H1 (cell line): ENCODE data around the gene MIOX. TPM values are rescaled to one million over a fixed set of nuclear protein-coding genes. Genes with fewer than 3 reads are reported as not detected.

ENCODE experiments used
- CHD2 ChIP-seq: IDR thresholded peaks from 2 replicates; pipeline ENCODE4 v1.6.1; 2012; ENCODE audit warnings: low read length, improper control_type of control experiment
- TBP ChIP-seq: IDR thresholded peaks from 2 replicates; pipeline ENCODE4 v1.6.1; 2011; ENCODE audit warnings: low read depth, low read length, improper control_type of control experiment
- TEAD4 ChIP-seq: IDR thresholded peaks from 2 replicates; pipeline ENCODE4 v1.6.1; 2012; ENCODE audit warnings: low read depth, low read length, inconsistent platforms, mixed read lengths
- polyA plus RNA-seq, 7 experiments: library from polyadenylated mRNA; depleted of rRNA in 3 of 7; stranded (reverse) in 5 of 7; unstranded in 2 of 7; fragments of >200 nt in 5 of 7; fragments of 200-250 nt in 2 of 7; gene quantifications; 1 replicate in 5 of 7; 2 replicates in 1 of 7; 4 replicates in 1 of 7; pipeline versions ENCODE4 v1.2.1 to v1.2.3, GENCODE V29; 2011 to 2013; ENCODE audit warnings: missing spikeins in 2 of 7, mixed read lengths in 2 of 7
- total RNA-seq: library from RNA; stranded (reverse); fragmentation: NEBNext Ultra II Directional; extraction: Animal tissue kit (Norgen Biotek cat#: 25700); gene quantifications from 2 replicates; pipeline ENCODE4 v1.2.1, GENCODE V29; 2021
- TF ChIP-seq, protein P1 (sequence below): fragments of 300-600 bp; sonication (generic); IDR thresholded peaks from 2 replicates; pipeline ENCODE4 v1.7.1; 2012; ENCODE audit warnings: low read length, moderate library complexity, mild to moderate bottlenecking, inconsistent platforms; ENCODE audit not compliant: insufficient replicate concordance
- TF ChIP-seq, protein P2 (sequence below): IDR thresholded peaks from 2 replicates; pipeline ENCODE4 v1.6.1; 2011; ENCODE audit warnings: low read depth, mild to moderate bottlenecking, low read length; ENCODE audit not compliant: insufficient read depth
- TF ChIP-seq, protein P3 (sequence below), 3 experiments: IDR thresholded peaks; 1 replicate in 2 of 3; 2 replicates in 1 of 3; pipeline versions ENCODE4 v1.5.1 to v1.6.1; 2011; ENCODE audit warnings: low read length in 3 of 3, mild to moderate bottlenecking in 3 of 3, inconsistent platforms in 2 of 3, low read depth in 1 of 3, moderate library complexity in 1 of 3; ENCODE audit not compliant: insufficient read depth in 1 of 3; ENCODE audit errors: control extremely low read depth in 1 of 3

MIOX gene
- total and polyA plus RNA-seq, 2 of the 8 experiments (the other 6 are each of a cell fraction or from before 2014, with no cell fraction given): 0.30 to 0.32 TPM

DNA sequence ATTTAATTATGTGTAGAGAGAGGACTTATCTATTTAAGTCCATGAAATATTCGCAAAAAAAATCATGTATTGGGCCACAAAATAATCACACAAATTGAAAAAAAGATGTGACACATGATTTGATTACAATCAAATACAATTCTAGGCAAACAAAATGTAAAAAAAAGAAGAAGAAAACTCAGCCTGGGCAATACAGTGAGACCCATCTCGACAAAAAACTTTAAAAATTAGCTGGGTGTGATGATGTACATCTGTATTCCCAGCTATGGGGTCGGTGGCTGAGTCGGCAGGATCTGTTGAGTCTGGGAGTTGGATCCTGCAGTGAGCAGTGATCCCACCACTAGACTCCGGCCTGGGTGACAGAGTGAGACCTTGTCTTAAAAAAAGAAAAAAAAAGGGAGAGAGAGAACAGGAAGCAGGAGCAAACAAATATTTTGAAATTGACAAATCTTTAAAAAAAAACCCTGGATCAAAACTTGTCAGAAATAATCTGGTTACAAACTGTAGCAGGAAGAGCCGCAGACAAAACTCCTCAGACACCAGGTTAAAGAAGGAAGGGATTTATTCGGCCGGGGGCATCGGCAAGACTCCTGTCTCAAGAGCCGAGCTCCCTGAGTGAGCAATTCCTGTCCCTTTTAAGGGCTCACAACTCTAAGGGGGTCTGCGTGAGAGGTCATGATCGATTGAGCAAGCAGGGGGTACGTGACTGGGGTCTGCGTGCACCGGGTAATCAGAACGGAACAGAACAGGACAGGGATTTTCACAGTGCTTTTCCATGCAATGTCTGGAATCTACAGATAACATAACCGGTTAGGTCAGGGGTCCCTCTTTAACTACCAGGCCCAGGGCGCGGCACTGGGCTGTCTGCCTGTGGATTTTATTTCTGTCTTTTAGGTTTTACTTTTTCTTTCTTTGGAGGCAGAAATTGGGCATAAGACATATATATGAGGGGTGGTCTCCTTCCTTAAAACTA is 46.5 kb downstream of the MIOX start (continued):
- TF ChIP-seq, protein P1, sequence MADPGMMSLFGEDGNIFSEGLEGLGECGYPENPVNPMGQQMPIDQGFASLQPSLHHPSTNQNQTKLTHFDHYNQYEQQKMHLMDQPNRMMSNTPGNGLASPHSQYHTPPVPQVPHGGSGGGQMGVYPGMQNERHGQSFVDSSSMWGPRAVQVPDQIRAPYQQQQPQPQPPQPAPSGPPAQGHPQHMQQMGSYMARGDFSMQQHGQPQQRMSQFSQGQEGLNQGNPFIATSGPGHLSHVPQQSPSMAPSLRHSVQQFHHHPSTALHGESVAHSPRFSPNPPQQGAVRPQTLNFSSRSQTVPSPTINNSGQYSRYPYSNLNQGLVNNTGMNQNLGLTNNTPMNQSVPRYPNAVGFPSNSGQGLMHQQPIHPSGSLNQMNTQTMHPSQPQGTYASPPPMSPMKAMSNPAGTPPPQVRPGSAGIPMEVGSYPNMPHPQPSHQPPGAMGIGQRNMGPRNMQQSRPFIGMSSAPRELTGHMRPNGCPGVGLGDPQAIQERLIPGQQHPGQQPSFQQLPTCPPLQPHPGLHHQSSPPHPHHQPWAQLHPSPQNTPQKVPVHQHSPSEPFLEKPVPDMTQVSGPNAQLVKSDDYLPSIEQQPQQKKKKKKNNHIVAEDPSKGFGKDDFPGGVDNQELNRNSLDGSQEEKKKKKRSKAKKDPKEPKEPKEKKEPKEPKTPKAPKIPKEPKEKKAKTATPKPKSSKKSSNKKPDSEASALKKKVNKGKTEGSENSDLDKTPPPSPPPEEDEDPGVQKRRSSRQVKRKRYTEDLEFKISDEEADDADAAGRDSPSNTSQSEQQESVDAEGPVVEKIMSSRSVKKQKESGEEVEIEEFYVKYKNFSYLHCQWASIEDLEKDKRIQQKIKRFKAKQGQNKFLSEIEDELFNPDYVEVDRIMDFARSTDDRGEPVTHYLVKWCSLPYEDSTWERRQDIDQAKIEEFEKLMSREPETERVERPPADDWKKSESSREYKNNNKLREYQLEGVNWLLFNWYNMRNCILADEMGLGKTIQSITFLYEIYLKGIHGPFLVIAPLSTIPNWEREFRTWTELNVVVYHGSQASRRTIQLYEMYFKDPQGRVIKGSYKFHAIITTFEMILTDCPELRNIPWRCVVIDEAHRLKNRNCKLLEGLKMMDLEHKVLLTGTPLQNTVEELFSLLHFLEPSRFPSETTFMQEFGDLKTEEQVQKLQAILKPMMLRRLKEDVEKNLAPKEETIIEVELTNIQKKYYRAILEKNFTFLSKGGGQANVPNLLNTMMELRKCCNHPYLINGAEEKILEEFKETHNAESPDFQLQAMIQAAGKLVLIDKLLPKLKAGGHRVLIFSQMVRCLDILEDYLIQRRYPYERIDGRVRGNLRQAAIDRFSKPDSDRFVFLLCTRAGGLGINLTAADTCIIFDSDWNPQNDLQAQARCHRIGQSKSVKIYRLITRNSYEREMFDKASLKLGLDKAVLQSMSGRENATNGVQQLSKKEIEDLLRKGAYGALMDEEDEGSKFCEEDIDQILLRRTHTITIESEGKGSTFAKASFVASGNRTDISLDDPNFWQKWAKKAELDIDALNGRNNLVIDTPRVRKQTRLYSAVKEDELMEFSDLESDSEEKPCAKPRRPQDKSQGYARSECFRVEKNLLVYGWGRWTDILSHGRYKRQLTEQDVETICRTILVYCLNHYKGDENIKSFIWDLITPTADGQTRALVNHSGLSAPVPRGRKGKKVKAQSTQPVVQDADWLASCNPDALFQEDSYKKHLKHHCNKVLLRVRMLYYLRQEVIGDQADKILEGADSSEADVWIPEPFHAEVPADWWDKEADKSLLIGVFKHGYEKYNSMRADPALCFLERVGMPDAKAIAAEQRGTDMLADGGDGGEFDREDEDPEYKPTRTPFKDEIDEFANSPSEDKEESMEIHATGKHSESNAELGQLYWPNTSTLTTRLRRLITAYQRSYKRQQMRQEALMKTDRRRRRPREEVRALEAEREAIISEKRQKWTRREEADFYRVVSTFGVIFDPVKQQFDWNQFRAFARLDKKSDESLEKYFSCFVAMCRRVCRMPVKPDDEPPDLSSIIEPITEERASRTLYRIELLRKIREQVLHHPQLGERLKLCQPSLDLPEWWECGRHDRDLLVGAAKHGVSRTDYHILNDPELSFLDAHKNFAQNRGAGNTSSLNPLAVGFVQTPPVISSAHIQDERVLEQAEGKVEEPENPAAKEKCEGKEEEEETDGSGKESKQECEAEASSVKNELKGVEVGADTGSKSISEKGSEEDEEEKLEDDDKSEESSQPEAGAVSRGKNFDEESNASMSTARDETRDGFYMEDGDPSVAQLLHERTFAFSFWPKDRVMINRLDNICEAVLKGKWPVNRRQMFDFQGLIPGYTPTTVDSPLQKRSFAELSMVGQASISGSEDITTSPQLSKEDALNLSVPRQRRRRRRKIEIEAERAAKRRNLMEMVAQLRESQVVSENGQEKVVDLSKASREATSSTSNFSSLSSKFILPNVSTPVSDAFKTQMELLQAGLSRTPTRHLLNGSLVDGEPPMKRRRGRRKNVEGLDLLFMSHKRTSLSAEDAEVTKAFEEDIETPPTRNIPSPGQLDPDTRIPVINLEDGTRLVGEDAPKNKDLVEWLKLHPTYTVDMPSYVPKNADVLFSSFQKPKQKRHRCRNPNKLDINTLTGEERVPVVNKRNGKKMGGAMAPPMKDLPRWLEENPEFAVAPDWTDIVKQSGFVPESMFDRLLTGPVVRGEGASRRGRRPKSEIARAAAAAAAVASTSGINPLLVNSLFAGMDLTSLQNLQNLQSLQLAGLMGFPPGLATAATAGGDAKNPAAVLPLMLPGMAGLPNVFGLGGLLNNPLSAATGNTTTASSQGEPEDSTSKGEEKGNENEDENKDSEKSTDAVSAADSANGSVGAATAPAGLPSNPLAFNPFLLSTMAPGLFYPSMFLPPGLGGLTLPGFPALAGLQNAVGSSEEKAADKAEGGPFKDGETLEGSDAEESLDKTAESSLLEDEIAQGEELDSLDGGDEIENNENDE: no peak
- TF ChIP-seq TEAD4: no peak
- no peak for TF ChIP-seq TBP
- TF ChIP-seq, protein P2, sequence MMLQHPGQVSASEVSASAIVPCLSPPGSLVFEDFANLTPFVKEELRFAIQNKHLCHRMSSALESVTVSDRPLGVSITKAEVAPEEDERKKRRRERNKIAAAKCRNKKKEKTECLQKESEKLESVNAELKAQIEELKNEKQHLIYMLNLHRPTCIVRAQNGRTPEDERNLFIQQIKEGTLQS: no peak
- TF ChIP-seq, protein P3, sequence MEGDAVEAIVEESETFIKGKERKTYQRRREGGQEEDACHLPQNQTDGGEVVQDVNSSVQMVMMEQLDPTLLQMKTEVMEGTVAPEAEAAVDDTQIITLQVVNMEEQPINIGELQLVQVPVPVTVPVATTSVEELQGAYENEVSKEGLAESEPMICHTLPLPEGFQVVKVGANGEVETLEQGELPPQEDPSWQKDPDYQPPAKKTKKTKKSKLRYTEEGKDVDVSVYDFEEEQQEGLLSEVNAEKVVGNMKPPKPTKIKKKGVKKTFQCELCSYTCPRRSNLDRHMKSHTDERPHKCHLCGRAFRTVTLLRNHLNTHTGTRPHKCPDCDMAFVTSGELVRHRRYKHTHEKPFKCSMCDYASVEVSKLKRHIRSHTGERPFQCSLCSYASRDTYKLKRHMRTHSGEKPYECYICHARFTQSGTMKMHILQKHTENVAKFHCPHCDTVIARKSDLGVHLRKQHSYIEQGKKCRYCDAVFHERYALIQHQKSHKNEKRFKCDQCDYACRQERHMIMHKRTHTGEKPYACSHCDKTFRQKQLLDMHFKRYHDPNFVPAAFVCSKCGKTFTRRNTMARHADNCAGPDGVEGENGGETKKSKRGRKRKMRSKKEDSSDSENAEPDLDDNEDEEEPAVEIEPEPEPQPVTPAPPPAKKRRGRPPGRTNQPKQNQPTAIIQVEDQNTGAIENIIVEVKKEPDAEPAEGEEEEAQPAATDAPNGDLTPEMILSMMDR (IDR thresholded peaks at IDR 0.05; ENCODE audit: control extremely low read depth in 1 of 3, insufficient read depth in 1 of 3, low read depth in 1 of 3, low read length in 3 of 3): no peak
- TF ChIP-seq CHD2: no peak
